Stimulated activated CD8-positive, alpha-beta memory T cell treated with anti-CD3 and anti-CD28 coated beads, Interleukin-15, amount 100 ng/mL, for 24 hours (primary cell): ENCODE data around the gene SPTSSA.
"Not testable (repeated sequence)": the region's sequence is repeated elsewhere in the genome, so short reads cannot be mapped to it uniquely, and the experiment has no call there.

ENCODE experiments used
- DNase-seq: peaks from one replicate; pipeline ENCODE4 v3.0.0-alpha.2; 2020; ENCODE audit warnings: low read depth

SPTSSA gene

GRCh38 chr14:34472706-34473279, 10.8 kb upstream of the SPTSSA start:
- DNase-seq: no peak

- DNase-seq: no peak
These were observed 8.3 kb upstream of the SPTSSA start for GRCh38 chr14:34470319-34470718.

GRCh38 chr14:34466691-34467090, 4.7 kb upstream of the SPTSSA start:
- DNase-seq: no peak

- DNase-seq: no peak
These were observed 3.2 kb upstream of the SPTSSA start for GRCh38 chr14:34465069-34465859.

- no peak for DNase-seq
These were observed 1.5 kb upstream of the SPTSSA start for GRCh38 chr14:34463598-34463961.

GRCh38 chr14:34461334-34462131, 507 bp downstream of the SPTSSA start:
- DNase-seq: no peak

GRCh38 chr14:34460841-34461240, 1.2 kb downstream of the SPTSSA start:
- no peak for DNase-seq

- DNase-seq: no peak
These were observed 1.7 kb downstream of the SPTSSA start for GRCh38 chr14:34460295-34460694.

GRCh38 chr14:34457186-34457585, 4.9 kb downstream of the SPTSSA start:
- no peak for DNase-seq

GRCh38 chr14:34453226-34453625, 8.8 kb downstream of the SPTSSA start:
- DNase-seq: no peak

GRCh38 chr14:34452258-34452822, 9.7 kb downstream of the SPTSSA start:
- DNase-seq: no peak

GRCh38 chr14:34450958-34451357, 11.1 kb downstream of the SPTSSA start:
- no peak for DNase-seq

GRCh38 chr14:34450542-34450915, 11.5 kb downstream of the SPTSSA start:
- no peak for DNase-seq

- DNase-seq: no peak
These were observed 12.1 kb downstream of the SPTSSA start for GRCh38 chr14:34449819-34450541.

GRCh38 chr14:34439090-34439489, 22.9 kb downstream of the SPTSSA start:
- DNase-seq: no peak

- DNase-seq: no peak
These were observed 23.6 kb downstream of the SPTSSA start for GRCh38 chr14:34438438-34438837.

- DNase-seq: no peak
These were observed 24.3 kb downstream of the SPTSSA start for GRCh38 chr14:34437729-34438080.

GRCh38 chr14:34436960-34437728, 24.9 kb downstream of the SPTSSA start:
- no peak for DNase-seq

GRCh38 chr14:34436118-34436905, 25.7 kb downstream of the SPTSSA start:
- no peak for DNase-seq

- no peak for DNase-seq
These were observed 28.1 kb downstream of the SPTSSA start for GRCh38 chr14:34433957-34434356.

GRCh38 chr14:34428102-34428466, 34.0 kb downstream of the SPTSSA start:
- not testable (repeated sequence) for DNase-seq
